HEK293T (cell line): Measurements from ENCODE around the gene SLC25A38.

ENCODE experiments used
- SP1 ChIP-seq: fragments of 450-650 bp; IDR thresholded peaks from 2 replicates; pipeline ENCODE4 v1.6.1; 2017
- SUZ12 ChIP-seq: fragments of 450-650 bp; IDR thresholded peaks from 2 replicates; pipeline ENCODE4 v1.6.1; 2016; ENCODE audit warnings: mild to moderate bottlenecking

DNA sequence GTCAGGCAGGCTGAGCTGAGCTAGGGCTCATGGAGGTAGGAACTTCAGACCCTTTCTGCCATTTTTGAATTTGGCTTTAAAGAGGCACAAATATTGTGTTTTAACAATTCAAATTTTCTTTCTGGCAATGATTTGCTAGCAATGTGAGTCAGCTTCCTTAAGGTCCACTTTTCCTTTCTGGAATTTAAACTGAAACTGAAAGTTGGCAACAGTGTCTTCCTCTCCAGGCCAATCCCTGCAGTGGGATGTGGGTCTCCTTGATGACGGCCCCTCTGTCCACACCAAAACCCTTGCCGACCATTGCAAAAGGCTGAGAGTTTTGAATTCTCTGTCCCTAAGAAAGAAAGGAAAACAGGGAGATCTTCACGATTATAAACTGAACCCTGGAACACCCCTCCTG is 50.5 kb downstream of the SLC25A38 start:
- TF ChIP-seq SP1 (no peak), SUZ12 (no peak)
